HG03135 (cell line): ENCODE data around the gene MT3.

Source experiments
- ATAC-seq: cut with Tn5 transposase; IDR thresholded peaks from one replicate; pipeline ENCODE4 v1.9.1; 2021; ENCODE audit warnings: mild to moderate bottlenecking, moderate library complexity; ENCODE audit not compliant: unreplicated experiment

The MT3 gene

DNA sequence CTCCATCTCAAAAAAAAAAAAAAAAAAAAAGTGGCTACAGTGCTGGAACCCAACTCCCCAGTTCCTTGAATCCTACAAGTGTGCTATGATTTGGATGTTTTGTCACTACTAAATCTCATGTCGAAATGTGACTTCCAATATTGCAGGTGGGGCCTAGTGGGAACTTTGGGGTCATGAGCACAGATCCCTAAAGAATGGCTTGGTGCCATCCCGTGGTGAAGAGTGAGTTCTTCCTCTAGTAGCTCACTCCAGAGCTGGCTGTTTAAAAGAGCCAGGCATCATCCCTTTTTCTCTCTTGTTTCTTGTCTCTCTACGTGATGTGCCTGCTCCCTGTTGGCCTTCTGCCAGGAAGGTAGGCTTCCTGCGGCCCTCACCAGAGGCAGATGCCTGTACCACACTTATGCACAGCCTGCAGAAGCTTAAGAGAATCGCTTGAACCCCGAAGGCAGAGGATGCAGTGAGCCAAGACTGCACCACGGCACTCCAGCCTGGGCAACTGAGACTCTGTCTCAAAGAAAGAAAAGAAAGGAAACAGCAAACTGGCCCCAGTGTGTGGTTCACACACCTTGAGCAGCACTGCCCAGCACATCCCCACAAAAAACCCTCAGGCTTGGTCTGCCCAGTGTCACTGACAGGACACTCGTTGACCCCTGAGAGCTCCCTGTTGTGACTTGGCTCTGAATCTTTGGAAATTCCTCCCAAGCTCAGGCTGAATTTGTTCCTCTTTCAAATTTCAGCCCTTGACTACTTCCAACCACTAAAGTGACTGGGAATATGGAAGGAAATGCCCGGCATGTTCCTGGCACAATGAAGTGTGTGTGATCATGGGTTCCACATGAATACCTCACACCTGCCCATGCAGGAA is 39.4 kb downstream of the MT3 start:
- ATAC-seq = no peak

DNA sequence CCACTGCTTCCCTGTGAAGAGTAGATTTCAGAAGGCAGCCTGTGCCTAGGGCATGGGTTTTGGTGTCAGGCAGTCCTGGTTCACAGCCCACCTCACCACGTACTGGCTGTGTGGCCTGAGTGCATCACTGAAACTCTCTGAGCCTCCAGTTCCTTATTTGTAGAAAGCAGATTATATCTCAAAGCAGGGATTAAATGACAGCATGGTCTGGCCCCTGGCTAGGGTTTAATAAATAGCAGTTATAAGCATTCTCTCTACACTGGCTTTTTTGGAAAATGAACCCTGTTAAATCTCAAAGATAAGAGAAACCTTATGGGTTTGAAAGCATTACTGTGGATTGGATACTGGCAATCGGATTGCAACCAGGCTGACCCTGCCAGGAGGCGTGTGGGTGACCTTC is 40.2 kb downstream of the MT3 start:
- ATAC-seq = no peak

GRCh38 chr16:56630134-56630533 is 40.8 kb downstream of the MT3 start:
- peak; percentile 73 for ATAC-seq

DNA sequence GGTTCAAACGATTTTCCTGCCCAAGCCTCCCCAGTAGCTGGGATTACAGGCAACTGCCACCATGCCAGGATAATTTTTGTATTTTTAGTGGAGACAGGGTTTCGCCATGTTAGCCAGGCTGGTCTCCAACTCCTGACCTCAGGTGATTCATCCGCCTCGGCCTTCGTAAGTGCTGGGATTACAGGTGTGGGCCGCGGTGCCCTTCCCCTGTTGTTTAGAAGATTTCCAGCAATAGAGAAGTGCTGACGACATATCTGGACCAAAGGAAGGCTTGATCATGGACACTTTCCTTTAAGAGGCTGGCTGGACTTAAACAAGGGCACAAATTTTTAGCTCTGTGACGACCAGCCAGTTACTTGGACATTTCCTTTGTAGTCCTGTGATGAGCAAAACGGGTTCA is 41.9 kb downstream of the MT3 start:
- no peak for ATAC-seq

- no peak for ATAC-seq
Measured at GRCh38 chr16:56631832-56632155, 42.5 kb downstream of the MT3 start.

GRCh38 chr16:56632156-56632847 is 43.0 kb downstream of the MT3 start, which contains the start of gene MT1M:
Gene MT1M, plus strand, starts transcription at chr16:56632659. Its CDS starts 73 bp downstream, at chr16:56632732.
- ATAC-seq = no peak

GRCh38 chr16:56632848-56633365 is 43.6 kb downstream of the MT3 start:
- ATAC-seq = no peak

DNA sequence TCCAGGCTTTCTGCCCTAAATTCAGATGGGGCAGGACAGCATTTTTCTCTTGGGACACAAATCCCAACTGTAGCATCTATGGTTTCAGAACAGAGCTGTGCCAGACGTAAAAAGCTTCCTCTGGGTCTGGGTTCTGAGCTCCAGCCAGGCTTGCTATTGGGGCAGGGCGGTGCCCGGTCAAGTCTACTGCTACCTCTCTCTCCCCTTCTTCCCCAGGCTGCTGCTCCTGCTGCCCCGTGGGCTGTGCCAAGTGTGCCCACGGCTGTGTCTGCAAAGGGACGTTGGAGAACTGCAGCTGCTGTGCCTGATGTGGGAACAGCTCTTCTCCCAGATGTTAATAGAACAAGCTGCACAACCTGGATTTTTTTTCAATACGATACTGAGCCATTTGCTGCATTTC is 44.2 kb downstream of the MT3 start:
- no peak for ATAC-seq

DNA sequence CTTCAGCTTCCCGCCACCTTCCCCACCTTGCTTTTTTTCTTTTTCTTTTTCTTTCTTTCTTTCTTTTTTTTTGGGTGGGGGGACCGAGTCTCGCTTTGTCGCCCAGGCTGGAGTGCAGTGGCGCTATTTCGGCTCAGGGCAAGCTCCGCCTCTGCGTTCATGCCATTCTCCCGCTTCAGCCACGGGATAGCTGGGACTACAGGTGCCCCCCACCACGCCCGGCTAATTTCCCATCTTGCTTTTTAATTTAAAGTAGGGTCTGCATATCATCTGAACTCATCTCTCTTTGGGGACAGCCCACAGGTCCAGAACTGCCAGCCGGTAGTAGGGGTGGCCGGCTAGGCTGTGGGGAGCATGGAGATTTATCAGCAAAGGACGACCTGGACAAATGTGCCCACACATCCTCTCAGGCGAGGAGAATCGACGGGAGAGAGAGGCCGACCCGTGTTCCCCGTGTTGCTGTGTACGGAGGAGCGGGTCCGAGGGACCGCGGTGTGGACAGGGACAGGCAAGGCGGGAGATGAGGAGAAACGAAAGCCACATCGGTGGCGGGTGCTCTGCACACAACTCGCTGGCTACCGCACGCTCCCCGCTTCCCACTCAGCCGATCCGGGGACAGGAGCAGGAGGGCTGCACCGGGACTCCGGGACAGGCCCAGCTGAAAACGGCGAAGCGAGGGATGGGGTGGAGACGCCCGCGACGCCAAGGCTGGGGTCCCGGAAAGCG is 45.5 kb downstream of the MT3 start:
- ATAC-seq = no peak

GRCh38 chr16:56635441-56635967 is 46.2 kb downstream of the MT3 start:
- no peak for ATAC-seq

DNA sequence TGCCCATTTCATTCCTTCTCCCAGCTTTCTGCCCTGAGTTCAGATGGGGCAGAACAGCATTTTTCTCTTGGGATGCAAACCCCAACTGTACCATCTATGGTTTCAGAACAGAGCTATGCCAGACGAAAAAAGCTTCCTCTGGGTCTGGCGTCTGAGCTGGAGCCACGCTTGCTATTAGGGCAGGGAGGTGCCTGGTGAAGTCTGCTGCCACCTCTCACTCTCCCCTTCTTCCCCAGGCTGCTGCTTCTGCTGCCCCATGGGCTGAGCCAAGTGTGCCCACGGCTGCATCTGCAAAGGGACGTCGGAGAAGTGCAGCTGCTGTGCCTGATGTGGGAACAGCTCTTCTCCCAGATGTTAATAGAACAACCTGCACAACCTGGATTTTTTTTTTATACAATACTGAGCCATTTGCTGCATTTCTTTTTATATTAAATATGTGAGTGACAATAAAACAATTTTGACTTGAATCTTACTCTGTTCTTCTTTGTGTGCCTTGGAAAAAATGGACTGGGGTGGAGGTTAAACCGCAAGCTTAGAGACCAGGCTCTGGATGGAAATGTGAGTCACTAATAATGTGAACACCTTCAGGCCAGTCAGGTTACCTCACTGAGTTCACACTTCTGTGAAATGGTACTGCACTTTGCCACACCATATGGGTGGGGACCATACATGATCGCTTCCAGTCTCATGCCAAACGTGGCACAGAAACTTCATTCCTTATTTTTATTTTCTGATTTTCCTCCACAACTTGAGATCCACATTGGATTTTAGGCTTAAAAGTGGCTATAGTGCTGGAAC is 47.5 kb downstream of the MT3 start:
- ATAC-seq = no peak

DNA sequence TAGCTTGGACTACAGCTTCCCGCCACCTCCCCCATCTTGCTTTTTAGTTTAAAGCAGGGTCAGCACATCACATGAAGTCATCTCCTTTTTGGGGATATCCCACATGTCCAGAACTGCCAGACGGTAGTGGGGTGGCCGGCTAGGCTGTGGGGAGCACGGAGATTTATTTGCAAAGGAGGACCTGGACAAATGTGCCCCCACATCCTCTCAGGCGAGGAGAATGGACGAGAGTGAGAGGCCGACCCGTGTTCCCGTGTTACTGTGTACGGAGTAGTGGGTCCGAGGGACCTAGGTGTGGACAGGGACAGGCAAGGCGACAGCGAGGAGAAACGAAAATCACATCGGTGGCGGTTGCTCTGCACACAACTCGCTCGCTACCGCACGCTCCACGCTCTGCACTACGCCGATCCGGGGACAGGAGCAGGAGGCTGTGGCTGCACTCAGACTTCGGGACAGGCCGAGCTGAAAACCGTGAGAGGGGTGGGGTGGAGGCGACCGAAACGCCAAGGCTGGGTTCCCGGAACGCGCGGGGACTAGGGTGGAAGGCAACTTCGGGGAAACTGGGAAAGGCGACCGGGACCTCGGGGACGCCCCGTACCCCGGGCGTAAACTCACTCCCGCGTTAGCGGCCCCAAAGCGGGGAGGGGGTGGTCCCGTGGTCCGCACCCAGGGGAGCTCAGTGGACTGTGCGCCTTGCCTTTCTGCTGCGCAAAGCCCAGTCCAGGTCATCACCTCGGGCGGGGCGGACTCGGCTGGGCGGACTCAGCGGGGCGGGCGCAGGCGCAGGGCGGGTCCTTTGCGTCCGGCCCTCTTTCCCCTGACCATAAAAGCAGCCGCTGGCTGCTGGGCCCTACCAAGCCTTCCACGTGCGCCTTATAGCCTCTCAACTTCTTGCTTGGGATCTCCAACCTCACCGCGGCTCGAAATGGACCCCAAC is 48.8 kb downstream of the MT3 start, which contains the start of gene MT1A:
TSS of gene MT1A (plus strand) at position 853 of the 937 bp plus-strand sequence. CDS start at position 926, 73 bp downstream.
- no peak for ATAC-seq

- no peak for ATAC-seq
Measured at GRCh38 chr16:56639045-56639444, 49.7 kb downstream of the MT3 start.

DNA sequence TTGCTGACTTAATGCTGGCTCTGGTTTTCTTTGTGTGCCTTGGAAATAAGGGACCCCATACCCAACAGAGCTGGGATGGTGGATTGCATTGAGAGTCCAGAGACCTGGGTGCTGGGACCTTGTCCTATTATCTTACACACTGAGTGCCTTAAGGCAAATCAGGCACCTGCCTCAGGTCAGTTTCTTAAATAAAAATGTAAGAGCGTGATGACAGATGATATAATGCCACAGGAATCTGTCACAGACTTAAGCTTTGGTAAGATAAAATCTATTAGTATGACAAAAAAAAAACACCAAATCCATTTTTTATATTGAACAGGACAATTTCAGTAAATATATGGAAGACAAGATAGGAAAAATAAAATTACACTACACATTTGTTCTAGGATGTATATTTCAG is 50.7 kb downstream of the MT3 start:
- ATAC-seq = no peak
